ENCODE measurements around the gene MOSMO.
"Not testable (repeated sequence)": the region's sequence is repeated elsewhere in the genome, so short reads cannot be mapped to it uniquely, and the experiment has no call there.

The MOSMO gene

GRCh38 chr16:22109258-22109898 is 101.5 kb downstream of the MOSMO start:
- H3K4me3 ChIP-seq (ENCODE audit: low read length) = no peak overlapping the region
- no peaks in the 10 kb centered on the region for H4K20me1 ChIP-seq (ENCODE audit: control insufficient read depth, insufficient read depth, low read depth, low read length)
- H3K36me3 ChIP-seq (ENCODE audit: control insufficient read depth, low read length) = no peaks in the 10 kb centered on the region
- H3K4me2 ChIP-seq (ENCODE audit: low read length) = no peak overlapping the region
- no peaks in the 10 kb centered on the region for H3F3A ChIP-seq (ENCODE audit: control insufficient read depth, insufficient read depth)
- peaks cover 4% of the 10 kb centered on the region; the same call in 1 of the 2 replicates for H3K4me1 ChIP-seq (ENCODE audit: control insufficient read depth, low read length)
- no peak overlapping the region for H3K27ac ChIP-seq (ENCODE audit: low read depth, low read length)
- no peak for TF ChIP-seq CTCF (IDR thresholded peaks at IDR 0.05; ENCODE audit: low read depth, low read length, poor library complexity, severe bottlenecking)
- TF ChIP-seq EZH2phosphoT487 (IDR thresholded peaks at IDR 0.05; ENCODE audit: borderline replicate concordance, low read length) = no peak
- H3K9me2 ChIP-seq (replicated peaks; ENCODE audit: control insufficient read depth, low read length) = no peaks in the 10 kb centered on the region
- no peaks in the 10 kb centered on the region for H3K79me2 ChIP-seq (ENCODE audit: control insufficient read depth, low read length)
- peaks cover 32% of the 10 kb centered on the region for H3K27me3 ChIP-seq (ENCODE audit: control insufficient read depth, low read length)
- H3K9me3 ChIP-seq (ENCODE audit: control insufficient read depth, insufficient read depth, low read length) = no peaks in the 10 kb centered on the region

- not testable (repeated sequence) for H3K27ac ChIP-seq (ENCODE audit: low read depth, low read length); H3K4me3 ChIP-seq (ENCODE audit: low read length)
- H3K27me3 ChIP-seq (ENCODE audit: control insufficient read depth, low read length) = peaks cover 32% of the 10 kb centered on the region
Measured at GRCh38 chr16:22111629-22112028, 103.7 kb downstream of the MOSMO start.

GRCh38 chr16:22116095-22116700 is 108.3 kb downstream of the MOSMO start:
- no peak for TF ChIP-seq CTCF (IDR thresholded peaks at IDR 0.05; ENCODE audit: low read depth, low read length, poor library complexity, severe bottlenecking)
- no peak for TF ChIP-seq EZH2phosphoT487 (IDR thresholded peaks at IDR 0.05; ENCODE audit: borderline replicate concordance, low read length)
- no peaks in the 10 kb centered on the region; the same call in 1 of the 2 replicates for H3K4me1 ChIP-seq (ENCODE audit: control insufficient read depth, low read length)
- no peak overlapping the region for H3K4me2 ChIP-seq (ENCODE audit: low read length)
- H3K4me3 ChIP-seq (ENCODE audit: low read length) = no peak overlapping the region
- H3K9me2 ChIP-seq (replicated peaks; ENCODE audit: control insufficient read depth, low read length) = no peaks in the 10 kb centered on the region
- no peaks in the 10 kb centered on the region for H3F3A ChIP-seq (ENCODE audit: control insufficient read depth, insufficient read depth)
- peaks cover 2% of the 10 kb centered on the region; the same call in 1 of the 2 replicates for H3K27me3 ChIP-seq (ENCODE audit: control insufficient read depth, low read length)
- no peaks in the 10 kb centered on the region for H3K79me2 ChIP-seq (ENCODE audit: control insufficient read depth, low read length)
- no peaks in the 10 kb centered on the region for H3K36me3 ChIP-seq (ENCODE audit: control insufficient read depth, low read length)
- no peaks in the 10 kb centered on the region for H3K9me3 ChIP-seq (ENCODE audit: control insufficient read depth, insufficient read depth, low read length)
- no peak overlapping the region for H3K27ac ChIP-seq (ENCODE audit: low read depth, low read length)
- H4K20me1 ChIP-seq (ENCODE audit: control insufficient read depth, insufficient read depth, low read depth, low read length) = no peaks in the 10 kb centered on the region

More at GRCh38 chr16:22111629-22112028, 103.7 kb downstream of the MOSMO start:
- not testable (repeated sequence) for H3F3A ChIP-seq (ENCODE audit: control insufficient read depth, insufficient read depth); H3K4me1 ChIP-seq (ENCODE audit: control insufficient read depth, low read length); H3K9me3 ChIP-seq (ENCODE audit: control insufficient read depth, insufficient read depth, low read length); H3K4me2 ChIP-seq (ENCODE audit: low read length); H4K20me1 ChIP-seq (ENCODE audit: control insufficient read depth, insufficient read depth, low read depth, low read length); H3K9me2 ChIP-seq (replicated peaks; ENCODE audit: control insufficient read depth, low read length); H3K79me2 ChIP-seq (ENCODE audit: control insufficient read depth, low read length); H3K36me3 ChIP-seq (ENCODE audit: control insufficient read depth, low read length)

- H3F3A ChIP-seq (ENCODE audit: control insufficient read depth, insufficient read depth) = no peaks in the 10 kb centered on the region
Measured at GRCh38 chr16:22117609-22118008, 109.7 kb downstream of the MOSMO start.

More at GRCh38 chr16:22117609-22118008, 109.7 kb downstream of the MOSMO start:
- Histone ChIP-seq H4K20me1 (ENCODE audit: control insufficient read depth, insufficient read depth, low read depth, low read length) (no peaks in the 10 kb centered on the region), H3K79me2 (ENCODE audit: control insufficient read depth, low read length) (no peaks in the 10 kb centered on the region), H3K4me1 (ENCODE audit: control insufficient read depth, low read length) (no peaks in the 10 kb centered on the region), H3K36me3 (ENCODE audit: control insufficient read depth, low read length) (no peaks in the 10 kb centered on the region), H3K27me3 (ENCODE audit: control insufficient read depth, low read length) (0 out of 2 replicates have a peak, but pooled peaks cover 2% of the 10 kb centered on the region), H3K9me2 (replicated peaks; ENCODE audit: control insufficient read depth, low read length) (no peaks in the 10 kb centered on the region), H3K9me3 (ENCODE audit: control insufficient read depth, insufficient read depth, low read length) (no peaks in the 10 kb centered on the region), H3K27ac (ENCODE audit: low read depth, low read length) (no peak overlapping the region), H3K4me2 (ENCODE audit: low read length) (no peak overlapping the region), H3K4me3 (ENCODE audit: low read length) (no peak overlapping the region)
- TF ChIP-seq CTCF (IDR thresholded peaks at IDR 0.05; ENCODE audit: low read depth, low read length, poor library complexity, severe bottlenecking) (no peak), EZH2phosphoT487 (IDR thresholded peaks at IDR 0.05; ENCODE audit: borderline replicate concordance, low read length) (no peak)
